Upper lobe of right lung (tissue), 1 donor: ENCODE data around the gene AGBL1. TPM values are rescaled to one million over a fixed set of nuclear protein-coding genes. Genes with fewer than 3 reads are reported as not detected.
"Not testable (repeated sequence)": the region's sequence is repeated elsewhere in the genome, so short reads cannot be mapped to it uniquely, and the experiment has no call there.

Experiments
- ATAC-seq: fragments of 200-7000 bp; cut with Tn5 transposase; one replicate; pipeline ENCODE4 v1.9.1; 2020; ENCODE audit warnings: mild to moderate bottlenecking, moderate library complexity
- DNase-seq: peaks from one replicate; pipeline ENCODE4 v3.0.0-alpha.2; 2020
- H3K27ac ChIP-seq: fragments of 200-600 bp; one replicate; pipeline ENCODE4 v1.8.0; 2022
- H3K27me3 ChIP-seq: fragments of 200-600 bp; one replicate; pipeline ENCODE4 v1.8.0; 2022; ENCODE audit warnings: mild to moderate bottlenecking
- H3K36me3 ChIP-seq: fragments of 200-600 bp; one replicate; pipeline ENCODE4 v1.8.0; 2022
- H3K4me1 ChIP-seq: fragments of 200-600 bp; one replicate; pipeline ENCODE4 v1.8.0; 2022
- H3K4me3 ChIP-seq: fragments of 200-600 bp; one replicate; pipeline ENCODE4 v1.8.0; 2022; ENCODE audit warnings: mild to moderate bottlenecking
- H3K9me3 ChIP-seq: fragments of 200-600 bp; one replicate; pipeline ENCODE4 v1.8.0; 2022
- CTCF ChIP-seq: fragments of 200-600 bp; IDR thresholded peaks from one replicate; pipeline ENCODE4 v1.8.0; 2022; ENCODE audit warnings: antibody characterized with exemption
- intact Hi-C: fragments of 100-400 bp; cut with DNase I; formaldehyde crosslinking; loops from one replicate; pipeline ENCODE4 v1.11.0; 2022
- total RNA-seq: library from RNA; stranded (reverse); fragmentation: NEBNext Ultra II Directional; extraction: Animal tissue kit (Norgen Biotek cat#: 25700); gene quantifications from one replicate; pipeline ENCODE4 v1.2.1, GENCODE V29; 2021
- donor health status: DM: no; HTN: yes; CAD: no; lungs with severe emphysema.

The AGBL1 gene
- total RNA-seq, 1 donor from 2014 or later: 6.5 TPM

- Histone ChIP-seq H3K4me3 (no peak overlapping the region), H3K9me3 (no peaks in the 10 kb centered on the region), H3K36me3 (no peaks in the 10 kb centered on the region), H3K27ac (no peak overlapping the region), H3K27me3 (no peaks in the 10 kb centered on the region), H3K4me1 (no peaks in the 10 kb centered on the region)
- no peak for DNase-seq
- ATAC-seq: no peak
- intact Hi-C loops: no loop called here
- TF ChIP-seq CTCF: no peak
These were observed 952.6 kb downstream of the AGBL1 start for GRCh38 chr15:87032295-87032694.

- H3K27ac ChIP-seq: no peak overlapping the region
- no peaks in the 10 kb centered on the region for H3K4me1 ChIP-seq
- no peaks in the 10 kb centered on the region for H3K36me3 ChIP-seq
- ATAC-seq (no peak), DNase-seq (no peak)
- H3K9me3 ChIP-seq: no peaks in the 10 kb centered on the region
- no peak for TF ChIP-seq CTCF
- intact Hi-C loops: no loop called here
- no peak overlapping the region for H3K4me3 ChIP-seq
- no peaks in the 10 kb centered on the region for H3K27me3 ChIP-seq
These were observed 953.4 kb downstream of the AGBL1 start for GRCh38 chr15:87033056-87033455.

GRCh38 chr15:87034886-87035285, 955.2 kb downstream of the AGBL1 start:
- Histone ChIP-seq H3K27me3 (no peaks in the 10 kb centered on the region), H3K9me3 (no peaks in the 10 kb centered on the region), H3K27ac (no peak overlapping the region), H3K4me3 (no peak overlapping the region), H3K4me1 (no peaks in the 10 kb centered on the region), H3K36me3 (no peaks in the 10 kb centered on the region)
- DNase-seq: no peak
- ATAC-seq: no peak
- intact Hi-C loops: no loop called here
- no peak for TF ChIP-seq CTCF

- no peak overlapping the region for H3K4me3 ChIP-seq
- DNase-seq (no peak), ATAC-seq (no peak)
- no peaks in the 10 kb centered on the region for H3K27me3 ChIP-seq
- H3K27ac ChIP-seq: no peak overlapping the region
- H3K9me3 ChIP-seq: no peaks in the 10 kb centered on the region
- H3K36me3 ChIP-seq: no peaks in the 10 kb centered on the region
- no peaks in the 10 kb centered on the region for H3K4me1 ChIP-seq
- no peak for TF ChIP-seq CTCF
- intact Hi-C loops: no loop called here
These were observed 958.7 kb downstream of the AGBL1 start for GRCh38 chr15:87038404-87038803.

GRCh38 chr15:87042619-87043018, 962.9 kb downstream of the AGBL1 start:
- H3K27ac ChIP-seq, intact Hi-C loops, H3K4me3 ChIP-seq, H3K36me3 ChIP-seq, H3K9me3 ChIP-seq, H3K4me1 ChIP-seq, ATAC-seq, DNase-seq, H3K27me3 ChIP-seq: not testable (repeated sequence)

- ATAC-seq (no peak), DNase-seq (no peak)
- no peak overlapping the region for H3K27ac ChIP-seq
- no peaks in the 10 kb centered on the region for H3K9me3 ChIP-seq
- H3K27me3 ChIP-seq: no peaks in the 10 kb centered on the region
- H3K4me1 ChIP-seq: no peaks in the 10 kb centered on the region
- no peaks in the 10 kb centered on the region for H3K36me3 ChIP-seq
- no peak overlapping the region for H3K4me3 ChIP-seq
- intact Hi-C loops: no loop called here
- no peak for TF ChIP-seq CTCF
These were observed 966.1 kb downstream of the AGBL1 start for GRCh38 chr15:87045746-87046145.
